GM19025 (cell line): Measurements from ENCODE around the gene FBXO36.

Source experiments
- ATAC-seq: cut with Tn5 transposase; IDR thresholded peaks from one replicate; pipeline ENCODE4 v1.9.1; 2021; ENCODE audit warnings: mild to moderate bottlenecking, low read depth, moderate library complexity; ENCODE audit not compliant: unreplicated experiment

Gene FBXO36

GRCh38 chr2:230043025-230043424 lies 120.7 kb downstream of the FBXO36 start:
- no peak for ATAC-seq

- no peak for ATAC-seq
These were observed 121.2 kb downstream of the FBXO36 start for GRCh38 chr2:230043461-230043860.

GRCh38 chr2:230046491-230046890 lies 124.2 kb downstream of the FBXO36 start:
- no peak for ATAC-seq

GRCh38 chr2:230048010-230048671 lies 125.8 kb downstream of the FBXO36 start:
- ATAC-seq, result no peak

GRCh38 chr2:230050136-230050535 lies 127.8 kb downstream of the FBXO36 start:
- no peak for ATAC-seq

- ATAC-seq, result no peak
These were observed 130.0 kb downstream of the FBXO36 start for GRCh38 chr2:230052299-230052698.

GRCh38 chr2:230053753-230054478 lies 131.6 kb downstream of the FBXO36 start:
- no peak for ATAC-seq

GRCh38 chr2:230060672-230061293 lies 138.5 kb downstream of the FBXO36 start:
- no peak for ATAC-seq
